GM10248 (cell line): ENCODE data around the gene PLEKHA6.
A peak's percentile ranks its signal among the peaks of the same experiment; 100 is the strongest.

ENCODE experiments used
- CTCF ChIA-PET: fragments of 300-600 bp; sonication (Branson Sonifier 250); formaldehyde crosslinking; extraction: SDS; loops from one replicate; lab custom pipeline; 2021; ENCODE audit warnings: antibody characterized with exemption; lab: Yijun Ruan, JAX
- POLR2A ChIA-PET: fragments of 350-650 bp; sonication (Branson Sonifier 250); formaldehyde crosslinking; extraction: SDS; loops from one replicate; lab custom pipeline; 2020; ENCODE audit warnings: antibody characterized with exemption; lab: Yijun Ruan, JAX
- DNase-seq: peaks from one replicate; pipeline ENCODE4 v3.0.0; 2012; ENCODE audit errors: extremely low spot score
- CTCF ChIP-seq: IDR thresholded peaks from 2 replicates; pipeline ENCODE4 v1.5.1; 2012; ENCODE audit warnings: mild to moderate bottlenecking, low read depth; ENCODE audit errors: extremely low read depth, missing control alignments, control extremely low read depth

Gene PLEKHA6

GRCh38 chr1:204213668-204214662 lies 145.8 kb downstream of the PLEKHA6 start, which contains the start of gene GOLT1A:
Gene GOLT1A (minus strand): TSS chr1:204213988. CDS start chr1:204213906, 82 bp downstream.
- DNase-seq, result peak; percentile 82
- POLR2A ChIA-PET, result no interaction called here
- CTCF ChIA-PET, result interaction anchor here (1.0 to 1.7 kb wide), 5 partner anchors 17 to 185 kb away, joined by 3 to 8 read pairs (median 4); partner anchors contain the start of gene REN
- TF ChIP-seq CTCF, result no peak

DNA sequence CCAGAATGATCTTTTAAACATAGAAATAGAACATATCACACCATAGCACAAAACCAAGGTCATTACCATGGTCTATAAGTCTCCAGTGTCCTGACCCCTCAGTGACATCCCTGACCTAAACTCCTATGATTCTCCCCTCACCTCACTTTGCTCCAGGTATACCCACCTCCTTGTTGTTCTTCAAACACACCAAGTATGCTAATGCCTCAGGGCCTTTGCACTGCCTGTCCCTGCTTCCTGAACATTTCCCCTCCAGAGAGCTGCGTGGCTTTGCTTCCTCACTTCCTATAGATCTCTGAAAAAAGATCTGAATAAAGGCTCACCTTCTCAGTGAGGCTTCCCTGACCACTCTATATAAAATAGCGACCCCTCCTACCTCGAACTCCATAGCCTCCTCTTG lies 147.0 kb downstream of the PLEKHA6 start:
- TF ChIP-seq CTCF, result no peak
- CTCF ChIA-PET, result no interaction called here
- DNase-seq, result no peak
- POLR2A ChIA-PET, result no interaction called here

DNA sequence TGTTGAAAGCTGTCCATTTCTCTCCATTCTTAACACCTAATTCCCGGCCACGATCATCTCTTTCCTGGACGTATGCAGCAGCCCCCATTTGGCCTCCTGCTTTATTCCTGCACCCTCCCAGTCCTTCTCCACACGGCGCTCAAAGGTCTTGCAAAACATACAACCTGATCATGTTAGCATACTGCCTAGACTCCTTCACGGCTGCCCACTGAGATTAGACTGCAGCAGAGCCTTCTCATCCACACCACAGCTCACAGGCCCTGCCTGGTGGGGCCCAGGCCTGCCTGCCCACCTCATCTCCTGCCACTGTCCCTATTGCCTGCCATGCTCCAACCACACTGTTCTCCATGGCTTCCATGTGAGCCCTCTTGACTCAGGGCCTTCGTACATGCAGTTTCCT lies 148.7 kb downstream of the PLEKHA6 start:
- DNase-seq, result no peak
- ChIA-PET POLR2A (no interaction called here), CTCF (interaction anchor here (1.1 to 2.0 kb wide), 4 partner anchors 15 to 188 kb away, joined by 3 to 6 read pairs (median 4); partner anchors contain the start of gene KISS1)
- no peak for TF ChIP-seq CTCF

DNA sequence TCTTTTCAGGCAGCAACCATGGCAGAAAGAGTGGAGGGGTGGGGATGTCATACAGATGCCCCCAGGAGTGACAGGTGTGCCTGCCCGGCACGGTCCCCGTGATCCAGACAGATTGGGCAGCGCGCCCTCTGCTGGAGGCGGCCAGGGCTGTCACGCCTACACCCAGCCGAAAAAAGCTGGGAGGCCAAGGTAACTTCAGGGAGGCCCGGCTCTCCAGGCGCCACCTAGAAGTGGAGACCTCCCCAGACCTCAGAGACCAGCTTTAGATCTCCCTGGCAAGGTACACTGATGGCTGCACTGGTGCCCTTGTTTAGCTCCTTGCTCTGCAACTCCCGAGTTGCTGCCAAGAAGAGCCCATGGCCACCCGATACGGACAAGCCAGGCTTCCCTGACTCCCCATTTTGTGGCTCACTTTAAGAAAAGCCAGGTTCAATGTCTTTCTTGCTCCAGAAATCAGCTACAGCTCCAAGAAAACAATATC lies 152.6 kb downstream of the PLEKHA6 start:
- ChIA-PET CTCF (interaction anchor here (0.5 to 4.0 kb wide), 39 partner anchors 9 to 598 kb away, joined by 3 to 66 read pairs (median 4); partner anchors contain the start of genes KISS1 and REN), POLR2A (no interaction called here)
- DNase-seq, result peak; percentile 84
- peak; percentile 91 for TF ChIP-seq CTCF

- CTCF ChIA-PET, result interaction anchor here (0.8 to 4.0 kb wide), 21 partner anchors 10 to 426 kb away, joined by 3 to 66 read pairs (median 5); partner anchors contain the start of genes KISS1 and REN
- POLR2A ChIA-PET, result no interaction called here
Observed at GRCh38 chr1:204206121-204206520, 153.6 kb downstream of the PLEKHA6 start.

More at GRCh38 chr1:204206121-204206520, 153.6 kb downstream of the PLEKHA6 start:
- TF ChIP-seq CTCF, result no peak
- DNase-seq, result no peak
